AG09309 (cell line): ENCODE results near the gene ZC3H12D.

Experiments
- DNase-seq: peaks from one replicate; pipeline ENCODE4 v3.0.0-alpha.2; 2010; ENCODE audit warnings: low read depth
- H3K4me3 ChIP-seq: 2 replicates; pipeline ENCODE4 v1.5.1; 2011; ENCODE audit warnings: mild to moderate bottlenecking, low read depth, low read length, moderate library complexity; ENCODE audit not compliant: control insufficient read depth
- TF ChIP-seq, protein P1 (sequence below): IDR thresholded peaks from 2 replicates; pipeline ENCODE4 v1.5.1; 2011; ENCODE audit warnings: mild to moderate bottlenecking, low read depth, low read length, inconsistent platforms; ENCODE audit not compliant: insufficient read depth, control insufficient read depth; ENCODE audit errors: missing control alignments

Gene ZC3H12D

DNA sequence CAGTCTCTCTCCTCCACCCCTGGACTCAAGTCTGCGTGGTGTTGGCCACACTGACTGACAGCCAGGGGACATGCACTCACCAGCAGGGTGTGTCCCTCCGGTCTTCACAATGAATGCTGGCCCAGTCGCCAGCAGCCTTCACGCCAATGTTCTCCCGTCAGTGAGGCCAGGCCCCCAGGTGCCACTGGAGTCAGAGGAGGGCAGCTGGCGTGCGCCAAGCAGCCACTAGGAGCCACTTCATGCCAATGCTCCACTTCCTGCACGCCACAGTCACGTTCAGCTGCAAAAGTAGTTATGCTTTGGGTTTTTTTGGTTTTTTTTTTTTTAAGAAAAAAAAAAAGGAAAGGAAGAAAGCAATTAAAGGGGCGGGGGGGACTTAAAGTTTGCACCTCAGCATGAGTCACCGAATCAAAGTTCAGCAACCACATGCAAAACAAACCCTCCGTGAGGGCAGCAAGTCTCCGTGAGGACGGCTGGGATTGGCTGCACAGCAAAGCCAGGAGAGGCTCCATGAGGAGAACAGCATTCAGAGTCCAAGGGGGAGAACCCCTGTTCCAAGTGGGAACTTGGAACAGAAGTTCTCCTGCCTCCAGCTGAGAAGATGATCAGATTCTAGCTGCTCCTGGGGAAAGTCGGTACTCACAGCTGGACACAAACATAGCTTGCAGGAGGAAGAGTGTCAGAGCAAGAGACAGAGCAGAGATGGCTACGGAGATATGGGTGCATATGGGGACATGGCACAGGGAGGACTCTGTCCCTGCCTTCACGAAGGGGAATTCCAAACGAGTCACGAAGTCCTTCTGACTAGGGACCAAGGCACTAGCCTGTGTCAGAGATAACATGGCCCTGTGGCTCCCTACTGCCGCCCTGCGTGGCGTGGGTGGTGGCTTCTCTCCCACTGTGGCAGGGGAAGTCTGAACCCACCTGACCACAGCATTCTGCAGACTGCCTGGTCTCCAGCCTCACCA is at the start of gene ZC3H12D:
Gene ZC3H12D, minus strand, starts transcription at position 282 of the 968 bp plus-strand sequence. CDS start 10,471 bp downstream, outside the sequence.
- TF ChIP-seq, protein P1, sequence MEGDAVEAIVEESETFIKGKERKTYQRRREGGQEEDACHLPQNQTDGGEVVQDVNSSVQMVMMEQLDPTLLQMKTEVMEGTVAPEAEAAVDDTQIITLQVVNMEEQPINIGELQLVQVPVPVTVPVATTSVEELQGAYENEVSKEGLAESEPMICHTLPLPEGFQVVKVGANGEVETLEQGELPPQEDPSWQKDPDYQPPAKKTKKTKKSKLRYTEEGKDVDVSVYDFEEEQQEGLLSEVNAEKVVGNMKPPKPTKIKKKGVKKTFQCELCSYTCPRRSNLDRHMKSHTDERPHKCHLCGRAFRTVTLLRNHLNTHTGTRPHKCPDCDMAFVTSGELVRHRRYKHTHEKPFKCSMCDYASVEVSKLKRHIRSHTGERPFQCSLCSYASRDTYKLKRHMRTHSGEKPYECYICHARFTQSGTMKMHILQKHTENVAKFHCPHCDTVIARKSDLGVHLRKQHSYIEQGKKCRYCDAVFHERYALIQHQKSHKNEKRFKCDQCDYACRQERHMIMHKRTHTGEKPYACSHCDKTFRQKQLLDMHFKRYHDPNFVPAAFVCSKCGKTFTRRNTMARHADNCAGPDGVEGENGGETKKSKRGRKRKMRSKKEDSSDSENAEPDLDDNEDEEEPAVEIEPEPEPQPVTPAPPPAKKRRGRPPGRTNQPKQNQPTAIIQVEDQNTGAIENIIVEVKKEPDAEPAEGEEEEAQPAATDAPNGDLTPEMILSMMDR: peak; percentile 23
- H3K4me3 ChIP-seq: no peak within 1 kb of the TSS
- DNase-seq: peak; percentile 11

DNA sequence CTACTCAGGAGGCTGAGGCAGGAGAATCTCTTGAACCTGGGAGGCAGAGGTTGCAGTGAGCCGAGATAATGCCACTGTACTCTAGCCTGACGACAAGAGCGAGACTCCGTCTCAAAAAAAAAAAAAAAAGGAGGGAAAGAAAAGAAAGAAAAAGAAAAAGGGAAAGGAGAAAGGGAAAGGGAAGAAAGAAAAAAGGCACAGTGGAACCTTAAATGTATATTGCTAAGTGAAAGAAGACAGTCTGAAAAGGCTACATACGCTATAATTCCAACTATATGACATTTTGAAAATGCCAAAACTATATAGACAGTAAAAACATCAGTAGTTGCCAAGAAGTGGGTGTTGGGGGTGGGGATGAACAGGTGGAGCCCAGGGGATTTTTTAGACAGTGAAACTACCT is 44.8 kb upstream of the ZC3H12D start:
- TF ChIP-seq, protein P1: no peak
- DNase-seq: no peak
- H3K4me3 ChIP-seq: no peak overlapping the region

DNA sequence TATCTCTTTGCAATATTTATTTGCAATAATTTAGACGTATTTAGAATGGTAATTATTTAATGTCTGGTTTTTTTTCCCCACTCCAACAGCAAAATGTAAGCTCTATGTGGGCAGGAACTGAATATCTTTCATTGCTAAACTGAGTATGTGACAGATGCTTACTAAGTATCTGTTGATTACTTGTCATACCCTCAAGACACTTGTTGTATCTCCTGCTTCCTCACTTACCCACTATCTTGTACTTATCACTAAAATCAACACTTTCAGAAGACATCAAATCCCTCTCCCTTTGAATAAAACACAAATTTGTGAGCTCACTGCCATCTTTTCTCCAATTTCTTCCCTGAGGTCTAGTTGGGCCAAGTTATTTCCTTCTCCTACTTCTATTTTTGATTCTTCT is 30.7 kb upstream of the ZC3H12D start:
- no peak overlapping the region for H3K4me3 ChIP-seq
- DNase-seq: no peak
- TF ChIP-seq, protein P1: no peak

DNA sequence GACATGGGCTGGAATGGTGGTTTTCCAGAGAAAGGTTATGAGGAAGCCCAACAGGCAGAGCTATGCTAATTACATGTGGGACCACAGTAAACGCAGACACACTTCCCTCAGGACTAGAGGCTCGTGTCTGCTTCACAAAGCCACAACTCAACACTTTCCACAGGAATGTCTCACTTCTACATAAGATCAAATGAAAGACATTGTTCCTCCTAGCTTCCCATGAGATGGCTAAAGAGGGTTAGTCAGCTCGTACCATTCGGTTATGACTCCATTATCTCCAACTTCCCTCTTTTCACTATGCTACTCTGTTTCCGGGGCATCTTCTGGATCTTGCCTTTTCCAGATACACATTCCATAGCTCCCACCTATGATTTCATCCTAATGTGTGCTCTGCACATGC is 29.1 kb upstream of the ZC3H12D start:
- TF ChIP-seq, protein P1: no peak
- no peak overlapping the region for H3K4me3 ChIP-seq
- DNase-seq: no peak

DNA sequence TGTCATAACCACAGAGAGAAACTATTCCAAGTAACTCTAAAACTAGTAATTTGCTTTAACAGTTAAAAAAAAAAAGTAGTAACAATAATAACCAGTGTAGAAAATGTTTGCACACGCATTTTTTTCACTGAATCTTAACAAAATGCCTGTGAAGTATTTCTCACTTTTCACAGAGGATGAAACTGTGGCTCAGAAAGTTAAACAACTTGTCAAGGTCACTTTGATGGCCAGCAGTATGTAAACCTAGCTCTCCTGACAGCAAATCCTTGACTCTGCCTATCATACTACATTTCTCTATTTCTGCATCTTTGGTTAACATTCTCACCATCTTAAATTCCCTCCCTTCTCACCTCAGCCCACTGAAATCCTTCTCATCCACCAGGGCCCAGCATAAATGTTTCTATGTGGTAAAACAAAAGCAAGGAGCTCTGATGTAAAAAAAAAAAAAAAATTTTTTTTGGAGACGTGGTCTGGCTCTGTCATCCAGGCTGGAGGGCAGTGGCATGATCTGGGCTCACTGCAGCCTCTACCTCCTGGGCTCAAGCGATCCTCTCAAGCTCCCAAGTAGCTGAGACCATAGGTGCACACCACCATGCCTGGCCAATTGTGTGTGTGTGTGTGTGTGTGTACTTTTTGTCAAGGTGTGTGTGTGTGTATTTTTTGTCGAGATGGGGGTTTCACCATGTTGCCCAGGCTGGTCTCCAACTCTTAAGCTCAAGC is 26.1 kb upstream of the ZC3H12D start:
- no peak overlapping the region for H3K4me3 ChIP-seq
- DNase-seq: no peak
- TF ChIP-seq, protein P1: no peak

DNA sequence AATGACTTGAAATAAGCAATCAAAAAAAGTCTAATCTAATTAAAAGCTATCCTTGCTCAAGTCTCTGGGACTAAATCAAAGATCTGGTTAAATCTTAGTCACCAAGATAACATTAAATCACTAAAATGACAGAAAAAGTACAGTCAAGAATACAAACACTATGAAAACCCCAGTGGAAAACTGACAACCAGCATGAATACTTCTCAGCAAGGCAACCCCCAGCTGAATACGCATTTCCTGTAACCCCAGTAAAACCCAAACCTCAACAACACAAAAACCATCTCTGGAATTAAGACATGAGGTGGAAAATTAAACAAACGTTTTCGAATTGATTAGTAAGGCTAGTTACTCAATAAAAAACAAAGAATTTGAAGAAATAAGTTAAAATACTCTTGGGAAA is 23.7 kb upstream of the ZC3H12D start:
- no peak for DNase-seq
- TF ChIP-seq, protein P1: no peak
- no peak overlapping the region for H3K4me3 ChIP-seq
